ENCODE measurements around the gene SF1.

SF1 gene

GRCh38 chr11:64759722-64760719, 18.3 kb downstream of the SF1 start, which contains the start of gene PYGM:
TSS of gene PYGM (minus strand) at chr11:64759974. CDS start at chr11:64759898, 76 bp downstream.
- no peak for DNase-seq

- no peak for DNase-seq
Measured at GRCh38 chr11:64759131-64759721, 19.1 kb downstream of the SF1 start.

DNA sequence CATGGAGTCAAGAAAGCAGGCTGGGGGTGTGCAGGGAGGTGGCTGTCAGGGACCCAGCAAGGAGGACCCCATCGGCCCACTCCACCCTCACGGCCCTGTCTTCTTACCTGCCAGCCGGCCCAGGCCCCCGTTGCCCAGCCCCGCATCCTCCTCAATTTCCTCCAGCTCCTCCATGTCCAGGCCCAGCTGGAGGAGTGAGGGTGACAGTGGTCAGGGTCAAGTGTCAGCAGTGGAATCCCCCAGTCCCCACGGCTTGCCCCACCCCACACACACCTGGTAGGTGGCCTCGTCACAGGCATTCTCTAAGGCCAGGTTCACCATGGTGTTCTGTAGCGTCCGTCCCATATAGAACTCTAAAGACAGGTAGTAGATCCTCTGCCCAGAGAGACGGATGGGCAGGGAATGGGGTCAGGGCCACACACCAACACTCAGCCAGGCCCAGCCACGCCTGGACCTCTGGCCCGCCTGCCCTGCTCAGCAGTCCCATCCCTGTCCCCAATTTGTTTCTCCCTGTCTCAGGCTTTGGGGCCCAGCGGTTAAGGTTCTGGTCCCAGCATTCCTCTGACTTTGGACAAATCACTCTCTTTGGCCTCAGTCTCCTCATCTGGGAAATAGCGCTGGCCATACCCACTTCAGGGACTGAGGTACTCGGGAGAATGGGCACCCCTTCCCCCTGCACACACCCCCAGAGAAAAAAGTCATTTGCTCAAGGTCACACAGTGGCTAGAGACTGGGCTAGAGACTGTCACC, 19.8 kb downstream of the SF1 start:
- DNase-seq: no peak

DNA sequence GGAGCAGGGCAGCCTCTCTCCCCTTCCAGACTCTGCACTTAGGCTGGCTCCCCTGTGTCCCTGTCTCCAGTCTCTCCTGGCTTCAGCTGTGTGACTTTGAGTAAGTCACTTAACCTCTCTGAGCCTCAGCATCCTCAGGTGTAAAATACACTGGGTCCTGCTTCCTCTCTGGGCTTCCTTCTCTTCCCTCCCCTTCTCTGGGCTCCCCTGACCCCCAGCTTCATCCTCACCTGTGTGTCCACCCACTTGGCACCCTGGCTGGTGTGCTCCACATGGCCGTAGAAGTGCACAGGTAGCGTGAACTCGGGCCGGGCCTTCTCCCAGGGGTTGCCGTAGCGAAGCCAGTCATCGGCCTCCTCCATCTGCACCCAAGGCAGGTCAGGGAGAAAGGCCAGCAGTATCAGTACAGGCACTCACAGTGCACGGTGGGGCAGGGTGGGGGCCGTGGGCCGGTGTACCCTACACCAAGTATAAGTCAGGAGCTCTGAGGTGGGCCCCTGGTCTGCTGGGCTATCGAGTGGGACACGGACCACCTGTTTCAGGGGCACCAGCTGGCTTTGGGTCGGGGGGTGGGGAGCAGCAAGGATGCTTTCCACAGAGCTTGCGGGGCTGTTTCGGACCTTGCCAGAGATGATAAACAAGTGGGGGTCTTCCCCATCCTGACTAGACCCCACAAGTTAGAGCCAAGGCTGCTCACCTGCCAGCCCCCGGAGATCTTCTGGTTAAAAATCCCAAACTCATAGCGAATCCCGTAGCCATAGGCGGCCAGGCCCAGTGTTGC, 20.6 kb downstream of the SF1 start:
- no peak for DNase-seq

GRCh38 chr11:64755681-64756361, 22.5 kb downstream of the SF1 start:
- DNase-seq: no peak

DNA sequence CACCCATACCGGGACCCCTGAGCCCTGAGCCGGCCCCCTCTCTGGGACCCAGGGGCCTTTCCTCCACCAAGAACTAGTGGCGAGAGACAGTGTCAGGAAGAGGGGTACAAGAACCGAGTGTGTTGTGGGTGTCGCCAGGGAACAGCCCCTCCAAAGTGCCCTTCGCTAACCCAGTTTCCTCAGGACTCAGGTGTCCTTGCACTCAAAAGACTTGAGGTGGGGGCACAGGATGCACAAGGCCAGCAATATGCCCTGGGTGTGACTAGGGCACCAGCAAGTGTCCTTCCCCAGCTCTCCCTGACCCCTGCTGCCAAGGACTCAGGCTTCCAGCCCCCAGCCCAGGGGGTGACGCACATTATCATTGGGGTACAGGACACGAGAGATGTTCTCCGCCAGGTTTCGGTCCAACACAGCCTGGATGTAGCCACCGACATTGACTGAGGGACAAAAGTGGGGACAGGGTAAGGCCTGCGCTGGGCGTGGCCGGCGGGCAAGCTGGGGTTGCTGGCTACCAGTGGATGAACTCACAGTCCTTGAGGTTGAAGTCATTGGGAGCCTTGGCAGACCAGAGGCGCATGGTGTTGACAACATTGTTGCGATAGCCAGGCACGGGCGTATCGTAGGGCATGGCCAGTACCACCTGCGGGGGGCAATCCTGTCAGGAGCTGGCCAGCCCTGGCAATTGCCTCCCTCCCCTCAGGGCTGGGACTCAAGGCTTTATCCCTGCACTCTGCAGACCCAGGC, 23.3 kb downstream of the SF1 start:
- DNase-seq: no peak

DNA sequence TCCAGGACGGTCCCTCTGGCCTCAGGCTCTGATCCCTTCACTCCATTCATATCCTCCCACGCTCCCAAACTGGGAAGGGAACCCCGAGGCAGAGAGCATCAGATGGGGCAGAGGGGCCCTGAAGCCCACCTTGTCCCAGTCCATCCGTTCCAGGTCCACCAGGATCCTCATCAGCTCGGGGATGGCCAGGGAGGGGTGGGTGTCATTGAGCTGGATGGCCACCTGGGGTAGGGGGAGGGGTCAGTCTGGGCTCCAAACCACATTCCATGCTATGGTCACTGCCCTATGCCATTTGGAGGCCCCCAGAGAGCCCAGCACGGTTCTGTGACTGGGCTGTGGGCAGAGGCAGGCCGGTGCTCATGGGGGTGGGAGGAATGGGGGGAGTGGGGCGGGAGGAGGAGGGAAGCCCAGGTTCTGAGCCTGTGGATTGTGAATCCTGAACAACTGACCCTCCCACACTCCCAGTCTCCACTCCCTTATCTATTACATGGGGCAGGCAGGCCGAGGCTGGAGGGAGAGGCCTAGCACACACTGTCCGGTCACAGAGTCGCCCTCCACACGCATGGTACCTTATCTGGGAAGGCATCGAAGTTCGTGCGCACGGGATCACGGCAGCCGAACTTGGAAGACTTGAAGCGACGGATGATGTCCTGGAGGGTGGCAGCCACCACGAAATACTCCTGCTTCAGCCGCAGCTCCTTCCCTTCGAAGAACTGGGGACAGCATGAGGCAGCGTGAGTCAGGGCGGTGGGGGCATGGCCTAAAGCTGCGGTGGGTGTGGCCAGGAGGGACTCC, 24.0 kb downstream of the SF1 start:
- no peak for DNase-seq

GRCh38 chr11:64753380-64754123, 24.8 kb downstream of the SF1 start:
- no peak for DNase-seq

GRCh38 chr11:64753019-64753379, 25.3 kb downstream of the SF1 start:
- no peak for DNase-seq

DNA sequence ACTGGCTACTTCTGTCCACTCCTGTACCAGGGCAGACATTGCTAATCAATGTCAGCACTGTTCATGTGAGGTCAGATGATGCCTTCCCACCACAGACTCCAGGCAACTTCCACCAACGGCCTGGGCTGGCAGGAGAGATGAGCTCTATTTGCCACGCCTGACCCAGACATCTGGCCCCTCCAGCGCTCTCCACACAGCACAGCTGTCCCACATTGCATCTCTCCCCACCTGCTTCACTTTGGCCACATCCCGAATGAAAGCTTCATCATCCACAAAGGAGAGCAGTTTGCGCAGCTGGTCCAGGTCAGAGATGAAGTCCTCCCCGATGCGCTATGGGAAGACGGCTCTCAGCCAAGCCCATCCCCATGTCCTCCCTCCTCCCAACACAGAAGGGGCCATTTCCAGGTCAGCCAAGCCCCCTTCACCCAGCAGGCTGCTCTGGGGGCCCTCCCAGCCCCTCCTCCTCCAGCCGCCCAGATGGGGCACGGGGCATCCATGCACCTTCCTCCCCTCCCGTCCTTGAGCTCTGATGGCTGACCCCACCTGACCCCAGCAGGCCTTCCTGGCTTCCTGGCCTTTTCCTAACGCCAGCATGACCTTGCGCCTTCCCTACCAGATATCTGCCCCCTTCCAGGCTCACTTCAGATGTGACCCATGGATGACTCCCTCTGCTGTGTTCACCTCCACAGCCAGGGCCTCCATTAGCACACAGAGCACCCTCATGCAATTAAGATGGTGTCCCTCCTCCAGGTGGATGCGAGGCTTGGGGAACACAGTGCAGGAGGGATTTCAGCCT, 26.0 kb downstream of the SF1 start:
- no peak for DNase-seq

- no peak for DNase-seq
Measured at GRCh38 chr11:64751580-64751979, 26.8 kb downstream of the SF1 start.

DNA sequence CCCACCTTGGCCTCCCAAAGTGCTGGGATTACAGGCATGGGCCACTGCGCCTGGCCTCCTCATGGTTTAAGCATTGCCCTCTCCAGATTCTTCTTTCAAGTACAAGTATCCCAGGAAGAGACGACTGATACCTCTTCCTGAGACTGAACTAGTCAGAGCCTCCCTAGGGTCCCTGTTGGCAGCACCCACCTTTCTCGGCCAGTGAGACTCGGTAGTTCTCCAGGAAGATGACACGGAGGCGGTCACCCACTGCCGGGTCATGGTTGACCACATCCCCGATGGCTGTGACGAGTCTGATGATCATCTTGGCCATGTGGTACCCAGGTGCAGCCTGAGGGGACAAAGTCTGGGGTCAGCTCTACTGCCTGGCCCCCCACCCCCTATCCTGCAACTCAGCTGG, 27.2 kb downstream of the SF1 start:
- no peak for DNase-seq

GRCh38 chr11:64750361-64751054, 27.8 kb downstream of the SF1 start:
- no peak for DNase-seq

GRCh38 chr11:64747961-64748665, 30.2 kb downstream of the SF1 start:
- DNase-seq: no peak

DNA sequence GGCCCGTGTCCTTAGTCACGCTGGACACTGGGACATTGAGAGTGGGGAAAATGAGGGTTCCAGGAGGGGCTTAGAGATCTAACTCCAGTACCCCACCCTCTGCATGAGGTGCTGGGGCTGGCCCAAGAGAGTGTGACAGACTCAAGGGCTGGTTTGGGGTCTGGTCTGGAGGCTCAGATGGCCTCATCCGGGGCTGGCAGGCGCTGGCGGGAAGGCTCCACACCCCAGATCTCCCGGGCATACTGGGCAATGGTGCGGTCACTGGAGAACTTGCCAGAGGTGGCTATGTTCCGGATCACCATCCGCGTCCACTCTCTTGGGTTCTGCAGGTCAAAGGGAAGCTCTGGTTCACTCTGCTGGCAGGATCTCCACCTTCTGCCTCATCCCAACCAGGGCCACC, 31.9 kb downstream of the SF1 start:
- DNase-seq: no peak

DNA sequence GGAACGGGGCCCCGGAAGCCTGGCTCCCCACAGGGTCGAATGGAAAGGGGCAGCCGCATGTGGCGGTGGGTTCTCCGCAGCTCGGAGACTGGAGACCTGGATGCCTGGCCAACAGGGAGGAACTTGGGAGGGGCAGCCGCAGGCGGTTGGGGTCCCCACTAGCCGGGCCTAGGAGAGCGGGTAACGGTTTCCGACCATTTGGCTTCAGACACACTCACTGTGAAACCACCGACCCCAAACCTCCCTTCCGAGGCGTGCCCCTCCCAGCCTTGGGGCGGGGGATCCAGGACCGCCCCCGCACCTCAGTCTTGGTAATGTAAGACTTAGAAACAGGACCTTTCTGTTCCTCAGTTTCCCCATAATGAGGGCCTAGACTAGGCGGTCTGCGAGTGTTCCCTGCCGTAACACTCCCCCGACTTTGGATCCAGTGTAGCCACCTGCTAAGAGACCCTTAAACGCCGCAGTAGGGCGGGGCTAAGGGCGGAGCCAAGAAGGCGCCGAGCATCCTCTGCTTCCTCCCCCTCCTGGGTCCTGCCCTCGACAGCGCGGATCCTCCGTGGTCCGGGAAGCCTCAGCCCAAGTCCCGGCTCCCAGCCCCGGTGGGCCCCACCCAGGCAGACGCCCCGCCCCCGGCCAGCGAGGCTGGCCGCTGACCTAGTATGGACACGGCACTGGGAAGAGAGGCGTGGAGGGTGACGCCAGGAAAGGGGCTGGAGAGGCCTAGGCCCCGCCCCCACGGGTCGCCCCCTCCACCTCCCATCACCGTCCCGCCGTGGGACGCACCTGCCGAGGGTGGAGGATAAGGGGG, 32.6 kb downstream of the SF1 start:
- peak; percentile 10 for DNase-seq

- DNase-seq: no peak
Measured at GRCh38 chr11:64745189-64745520, 33.2 kb downstream of the SF1 start.
